ENCODE measurements around the gene CLEC4F.

DNA sequence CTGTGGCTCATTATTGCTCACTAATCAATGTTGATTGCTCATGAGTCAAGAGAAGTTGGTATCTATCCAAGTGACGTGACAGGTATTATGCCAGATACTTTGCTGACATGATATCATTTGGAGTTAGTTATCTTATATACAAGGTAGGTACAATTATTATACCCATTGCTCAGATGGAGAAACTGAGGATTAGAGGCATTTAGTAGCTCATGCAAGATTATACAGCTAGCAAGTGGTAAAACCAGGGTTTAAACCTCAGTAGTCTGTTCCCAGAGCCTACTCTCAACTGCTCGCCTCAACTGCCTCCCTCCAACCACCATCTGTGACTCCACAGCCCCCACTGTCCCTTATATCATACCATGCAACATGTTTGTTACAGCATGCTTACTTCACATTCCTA, 36.1 kb downstream of the CLEC4F start:
- TF ChIP-seq CTCF (IDR thresholded peaks at IDR 0.05; ENCODE audit: low read depth, low read length) (no peak), MYC (IDR thresholded peaks at IDR 0.05; ENCODE audit: low read depth, low read length) (no peak)
